Neural progenitor cell (in vitro differentiated cells): Measurements from ENCODE around the gene ARAP3.

Source experiments
- CTCF ChIP-seq: fragments of 200-600 bp; sonication (generic); IDR thresholded peaks from 2 replicates; pipeline ENCODE4 v1.5.1; 2017; ENCODE audit warnings: antibody characterized with exemption, mild to moderate bottlenecking
- EZH2 ChIP-seq: fragments of 200-600 bp; sonication (generic); IDR thresholded peaks from 2 replicates; pipeline ENCODE4 v1.6.1; 2017; ENCODE audit warnings: antibody characterized with exemption, mild to moderate bottlenecking, moderate library complexity

GRCh38 chr5:141636413-141637122, 45.5 kb downstream of the ARAP3 start, which contains the start of the genes HDAC3 and RELL2:
- TF ChIP-seq CTCF (no peak), EZH2 (no peak)
